K562 (cell line): ENCODE measurements around the gene KCTD15. TPM values are rescaled to one million over a fixed set of nuclear protein-coding genes. Genes with fewer than 3 reads are reported as not detected.
A peak's percentile ranks its signal among the peaks of the same experiment; 100 is the strongest.

Experiments used
- EP300 ChIP-seq: IDR thresholded peaks from 2 replicates; pipeline ENCODE4 v1.6.1; 2012; ENCODE audit warnings: low read length, improper control_type of control experiment
- KLF16 ChIP-seq: IDR thresholded peaks from 2 replicates; pipeline ENCODE4 v1.6.1; 2016; ENCODE audit warnings: antibody characterized with exemption
- POLR2A ChIP-seq: fragments of 450-650 bp; conservative IDR thresholded peaks from 2 replicates; pipeline ENCODE4 v1.6.1; 2016
- RBM15 ChIP-seq: fragments of 200-400 bp; formaldehyde crosslinking; IDR thresholded peaks from 2 replicates; pipeline ENCODE4 v1.6.1; 2018; ENCODE audit warnings: mild to moderate bottlenecking, low read length, moderate library complexity; ENCODE audit not compliant: insufficient read depth
- SLC30A9 ChIP-seq: fragments of 250-450 bp; sonication (Bioruptor Pico); IDR thresholded peaks from 2 replicates; pipeline ENCODE4 v1.8.0; 2022; ENCODE audit warnings: mild to moderate bottlenecking, moderate library complexity
- ZMIZ1 ChIP-seq, 2 experiments: fragments of 150-350 bp in 1 of 2; IDR thresholded peaks; 2 replicates each; pipeline ENCODE4 v1.6.1; 2012 to 2016; ENCODE audit warnings: low read depth in 2 of 2, low read length in 2 of 2, mild to moderate bottlenecking in 1 of 2, moderate library complexity in 1 of 2
- ZNF224 ChIP-seq: sonication (generic); formaldehyde crosslinking; IDR thresholded peaks from 2 replicates; pipeline ENCODE4 v1.8.0; 2022; ENCODE audit warnings: mild to moderate bottlenecking, missing genetic modification reagents
- ZNF239 ChIP-seq: fragments of 250-450 bp; sonication (Bioruptor Pico); IDR thresholded peaks from 2 replicates; pipeline ENCODE4 v1.4.0; 2020; ENCODE audit warnings: mild to moderate bottlenecking
- ZNF280B ChIP-seq: fragments of 250-450 bp; sonication (Bioruptor Pico); IDR thresholded peaks from 2 replicates; pipeline ENCODE4 v1.5.1; 2021; ENCODE audit warnings: mild to moderate bottlenecking
- ZNF57 ChIP-seq: fragments of 450-650 bp; formaldehyde crosslinking; IDR thresholded peaks from 2 replicates; pipeline ENCODE4 v1.4.0; 2020; ENCODE audit warnings: mild to moderate bottlenecking, moderate library complexity
- ZNF76 ChIP-seq: fragments of 250-450 bp; sonication (Bioruptor Pico); IDR thresholded peaks from 2 replicates; pipeline ENCODE4 v1.4.0; 2020; ENCODE audit warnings: mild to moderate bottlenecking, moderate library complexity, borderline replicate concordance
- polyA plus RNA-seq, 8 experiments: library from polyadenylated mRNA; depleted of rRNA in 4 of 8; stranded (reverse) in 5 of 8; unstranded in 3 of 8; fragments of >200 nt; fragmentation: Nextera tagmentation in 2 of 8; fragmentation: Illumina TruSeq in 1 of 8; extraction: Ambion mirVana in 2 of 8; extraction: Trizol in 1 of 8; gene quantifications; 2 replicates each; pipeline versions ENCODE4 v1.2.1 to v1.2.3, GENCODE V29; 2011 to 2014; ENCODE audit warnings: inconsistent platforms in 1 of 8, missing spikeins in 1 of 8
- total RNA-seq, 7 experiments: library from RNA; depleted of rRNA in 6 of 7; stranded (reverse); fragments of >200 nt in 6 of 7; fragmentation: Illumina TruSeq in 2 of 7; extraction: Trizol in 2 of 7; gene quantifications; 2 replicates each; pipeline versions ENCODE4 v1.2.1 to v1.2.3, GENCODE V29; 2011 to 2021; ENCODE audit warnings: low replicate concordance in 1 of 7

The KCTD15 gene
- total and polyA plus RNA-seq, 9 of the 15 experiments (the other 6 are each of a cell fraction or from before 2014, with no cell fraction given): 1.7 to 49.0 (median 11.8) TPM

- TF ChIP-seq SLC30A9 (CRISPR knock-in tag) (no peak), ZNF239 (no peak), ZNF76 (CRISPR knock-in tag) (no peak), ZNF57 (CRISPR knock-in tag) (no peak), ZNF280B (CRISPR knock-in tag) (no peak), POLR2A (peak; percentile 77), ZNF224 (no peak), RBM15 (no peak), KLF16 (no peak), ZMIZ1 (IDR thresholded peaks at IDR 0.05; ENCODE audit: low read depth in 2 of 2, low read length in 2 of 2) (no peak), EP300 (peak; percentile 27; the same call in 1 of the 2 replicates)
Measured at GRCh38 chr19:33795370-33796163, 1.1 kb upstream of the KCTD15 start (continued).
